Prostate gland (tissue), 2 donors: ENCODE results near the gene MYL10.

ENCODE experiments used
- CTCF ChIP-seq, 4 experiments: fragments of 200-600 bp in 2 of 4; fragments of 450-650 bp in 2 of 4; sonication (generic) in 2 of 4; IDR thresholded peaks; 1 replicate in 3 of 4; 2 replicates in 1 of 4; pipeline ENCODE4 v1.5.1; 2016 to 2019; ENCODE audit warnings: antibody characterized with exemption in 4 of 4, mild to moderate bottlenecking in 2 of 4, moderate library complexity in 2 of 4
- POLR2A ChIP-seq: fragments of 450-650 bp; IDR thresholded peaks from one replicate; pipeline ENCODE4 v1.6.1; 2016; ENCODE audit warnings: antibody characterized with exemption, mild to moderate bottlenecking
- POLR2AphosphoS5 ChIP-seq: sonication (generic); formaldehyde crosslinking; IDR thresholded peaks from one replicate; pipeline ENCODE4 v1.6.1; 2017; ENCODE audit warnings: antibody characterized with exemption

DNA sequence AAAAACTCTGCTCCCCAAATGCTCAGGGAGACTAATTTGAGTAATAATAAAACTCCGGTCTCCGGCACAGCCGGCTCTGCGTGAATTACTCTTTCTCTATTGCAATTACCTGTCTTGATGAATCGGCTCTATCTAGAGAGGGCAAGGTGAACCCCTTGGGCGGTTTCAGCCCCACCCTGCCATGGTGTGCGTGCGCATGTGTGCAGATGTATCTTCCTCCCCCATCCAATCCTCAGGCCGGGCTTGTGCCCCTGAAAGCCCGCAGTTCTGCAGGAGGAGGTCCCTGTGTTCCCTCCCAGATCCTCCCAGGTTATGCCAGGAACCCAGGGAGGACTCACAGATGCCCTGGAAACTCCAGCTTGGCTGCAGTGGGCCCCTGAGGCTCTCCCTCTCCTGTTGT, 48.3 kb upstream of the MYL10 start:
- no peak for TF ChIP-seq CTCF (IDR thresholded peaks at IDR 0.05)
- no peak for TF ChIP-seq POLR2A
- TF ChIP-seq POLR2AphosphoS5: no peak
